ENCODE data around the gene PSMC5. TPM values are rescaled to one million over a fixed set of nuclear protein-coding genes. Genes with fewer than 3 reads are reported as not detected.
"Not testable (repeated sequence)": the region's sequence is repeated elsewhere in the genome, so short reads cannot be mapped to it uniquely, and the experiment has no call there.

The PSMC5 gene
- total RNA-seq, 1 donor from 2014 or later = 145 TPM

DNA sequence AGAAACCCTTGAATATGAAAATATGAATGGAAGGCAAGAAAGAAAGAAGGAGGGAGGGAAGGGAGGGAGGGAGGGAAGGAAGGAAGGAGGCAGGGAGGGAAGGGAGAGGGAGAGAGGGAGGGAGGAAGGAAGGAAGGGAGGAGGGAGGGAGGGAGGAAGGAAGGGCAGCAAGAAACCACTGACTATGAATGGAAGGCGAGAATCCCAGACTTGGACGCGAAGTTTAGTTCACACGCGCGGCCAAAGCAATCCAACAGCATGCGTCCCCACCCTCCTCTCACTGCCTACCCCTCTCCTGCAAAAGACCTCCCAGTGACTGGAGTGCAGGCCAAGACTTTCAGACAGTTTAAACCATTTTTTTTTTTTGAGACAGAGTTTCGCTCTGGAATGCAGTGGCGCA lies 23.2 kb downstream of the PSMC5 start:
- intact Hi-C loops (cut with DNase I) = no loop called here
- no peak for ATAC-seq
- no peak for DNase-seq (ENCODE audit: missing footprints)

DNA sequence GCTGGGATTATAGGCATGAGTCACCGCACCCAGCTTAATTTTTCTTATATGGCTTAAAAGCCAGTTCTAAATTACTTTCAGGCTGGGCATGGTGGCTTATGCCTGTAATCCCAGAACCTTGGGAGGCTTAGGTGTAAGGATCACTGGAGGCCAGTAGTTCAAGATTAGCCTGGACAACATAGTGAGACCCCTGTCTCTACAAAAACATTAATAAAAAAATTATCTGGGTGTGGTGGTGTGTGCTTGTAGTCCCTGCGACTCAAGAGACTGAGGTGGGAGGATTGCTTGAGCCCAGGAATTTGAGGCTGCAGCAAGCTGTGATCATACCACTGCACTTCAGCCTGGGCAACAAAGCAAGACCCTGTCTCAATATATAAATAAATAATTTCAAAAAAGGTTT lies 26.0 kb downstream of the PSMC5 start:
- no peak for DNase-seq (ENCODE audit: missing footprints)
- no peak for ATAC-seq
- intact Hi-C loops (cut with DNase I) = no loop called here

DNA sequence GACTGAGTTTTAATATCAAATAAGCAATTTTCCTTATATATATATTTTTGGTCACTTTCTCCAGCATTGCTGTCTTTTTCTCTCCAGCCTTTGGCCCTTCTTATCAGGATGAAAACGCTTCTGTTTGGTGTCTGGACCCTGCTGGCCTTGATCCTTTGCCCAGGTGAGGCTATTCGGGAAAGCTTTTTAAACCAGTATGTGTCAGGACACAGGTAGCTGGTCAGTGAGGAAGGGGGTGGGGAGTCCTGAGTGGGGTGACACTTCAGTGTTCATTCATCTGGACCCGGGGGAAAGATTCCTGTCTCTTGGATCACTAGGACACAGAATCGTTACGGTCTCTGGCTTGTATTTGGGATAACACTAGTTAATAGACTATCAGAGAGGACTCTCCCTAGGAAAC lies 27.5 kb downstream of the PSMC5 start:
- intact Hi-C loops (cut with DNase I) = no loop called here
- ATAC-seq (no peak), DNase-seq (ENCODE audit: missing footprints) (no peak)

DNA sequence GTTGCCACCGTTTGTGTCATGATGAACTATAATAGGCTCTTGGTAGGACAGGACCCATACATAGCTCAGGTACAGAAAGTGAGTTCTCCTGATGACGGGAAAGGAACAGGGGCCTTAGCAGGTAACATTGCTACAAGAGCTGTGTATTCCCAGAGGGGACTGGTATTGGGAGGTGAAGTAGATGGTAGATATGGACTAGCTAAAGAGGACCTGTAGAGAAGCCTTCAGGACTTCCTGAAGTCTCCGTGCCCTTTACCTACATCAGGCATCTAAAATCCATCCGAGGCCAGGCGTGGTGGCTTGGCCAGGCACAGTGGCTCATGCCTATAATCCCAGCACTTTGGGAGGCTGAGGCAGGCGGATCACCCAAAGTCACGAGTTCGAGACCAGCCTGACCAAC lies 28.0 kb downstream of the PSMC5 start:
- ATAC-seq (no peak), DNase-seq (ENCODE audit: missing footprints) (no peak)
- intact Hi-C loops (cut with DNase I) = no loop called here

DNA sequence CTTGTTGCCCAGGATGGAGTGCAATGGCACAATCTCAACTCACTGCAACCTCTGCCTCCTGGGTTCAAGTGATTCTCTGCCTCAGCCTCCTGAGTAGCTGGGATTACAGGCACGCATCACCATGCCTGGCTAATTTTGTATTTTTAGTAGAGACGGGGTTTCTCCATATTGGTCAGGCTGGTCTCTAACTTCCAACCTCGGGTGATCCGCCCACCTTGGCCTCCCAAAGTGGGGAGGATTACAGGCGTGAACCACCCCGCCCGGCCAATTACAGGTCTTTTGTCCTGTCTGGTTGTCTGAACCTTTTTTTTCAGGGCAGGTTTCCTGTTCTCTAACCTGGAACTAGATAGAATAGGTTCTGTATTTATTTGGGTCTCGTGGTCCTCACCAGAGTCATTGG lies 29.2 kb downstream of the PSMC5 start:
- DNase-seq (ENCODE audit: missing footprints); intact Hi-C loops (cut with DNase I); ATAC-seq: not testable (repeated sequence)

DNA sequence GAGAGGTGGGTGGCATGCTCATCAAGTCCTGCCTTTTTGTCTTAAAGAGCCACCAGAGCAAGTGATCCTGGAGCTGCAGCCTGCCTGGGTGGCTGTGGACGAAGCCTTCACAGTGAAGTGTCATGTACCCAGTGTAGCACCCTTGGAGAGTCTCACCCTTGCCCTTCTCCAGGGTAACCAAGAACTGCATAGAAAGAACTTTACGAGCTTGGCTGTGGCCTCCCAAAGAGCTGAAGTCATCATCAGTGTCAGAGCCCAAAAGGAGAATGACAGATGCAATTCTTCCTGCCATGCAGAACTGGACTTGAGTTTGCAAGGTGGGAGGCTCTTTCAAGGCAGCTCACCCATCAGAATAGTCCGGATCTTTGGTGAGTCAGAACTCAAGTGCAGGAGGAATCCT lies 32.0 kb downstream of the PSMC5 start:
- ATAC-seq = no peak
- intact Hi-C loops (cut with DNase I) = no loop called here
- DNase-seq (ENCODE audit: missing footprints) = no peak

DNA sequence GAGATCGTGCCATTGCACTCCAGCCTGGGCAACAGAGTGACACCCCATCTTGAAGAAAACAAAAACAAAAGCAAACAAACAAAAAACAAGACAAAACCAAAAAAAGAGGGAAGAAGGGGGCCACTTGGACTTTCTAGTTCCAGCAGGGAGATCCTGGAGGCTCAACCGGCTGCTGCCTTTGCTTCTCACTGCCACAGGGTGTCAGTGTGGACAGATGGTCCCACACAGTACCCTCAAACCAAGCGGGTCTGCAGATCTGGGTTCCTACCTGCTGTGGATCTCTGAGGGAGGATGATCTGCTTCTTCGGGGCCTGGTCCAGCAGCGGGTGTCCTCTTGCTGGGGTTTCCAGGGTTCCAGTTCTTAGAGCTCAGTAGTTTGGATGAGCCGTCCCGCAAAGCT lies 39.4 kb downstream of the PSMC5 start:
- intact Hi-C loops (cut with DNase I); DNase-seq (ENCODE audit: missing footprints): not testable (repeated sequence)
- ATAC-seq = peak; percentile 34

DNA sequence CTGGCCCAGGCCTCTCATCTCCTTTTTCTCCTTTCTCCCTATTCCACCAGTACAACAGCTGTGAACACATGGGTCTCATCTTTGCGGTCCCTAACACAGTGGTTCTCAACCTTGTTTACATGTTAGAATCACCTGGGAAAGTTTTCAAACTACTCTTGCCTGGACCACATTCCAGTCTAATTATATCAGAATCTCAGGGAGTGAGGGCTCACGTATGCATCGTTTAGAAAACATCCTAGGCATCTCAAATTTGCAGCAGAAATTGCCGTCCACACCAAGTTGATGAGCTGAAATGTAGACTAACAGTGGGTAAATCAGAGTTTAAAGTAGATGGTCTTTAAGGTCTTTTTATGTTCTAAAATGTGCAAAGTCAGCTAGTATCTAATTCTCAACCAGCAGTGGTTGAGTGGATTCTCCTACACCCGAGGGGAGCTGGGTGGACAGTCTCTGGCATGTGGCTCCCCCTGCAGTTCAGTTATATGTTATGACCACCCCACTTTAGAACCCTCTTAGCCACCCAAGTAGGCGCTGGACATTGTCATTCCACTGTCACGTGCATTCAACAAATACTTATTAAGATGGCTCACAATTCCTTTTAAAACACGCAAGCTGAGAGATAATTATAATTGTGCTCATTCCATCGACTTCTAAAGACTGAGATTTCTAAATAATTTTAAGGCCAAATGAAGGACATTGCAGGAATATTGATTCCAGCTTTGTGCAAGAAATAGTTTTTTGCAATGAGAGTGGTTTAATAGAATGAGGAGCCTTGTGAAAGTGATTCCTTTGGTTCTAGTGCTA lies 42.5 kb downstream of the PSMC5 start:
- ATAC-seq; DNase-seq (ENCODE audit: missing footprints); intact Hi-C loops (cut with DNase I): not testable (repeated sequence)

DNA sequence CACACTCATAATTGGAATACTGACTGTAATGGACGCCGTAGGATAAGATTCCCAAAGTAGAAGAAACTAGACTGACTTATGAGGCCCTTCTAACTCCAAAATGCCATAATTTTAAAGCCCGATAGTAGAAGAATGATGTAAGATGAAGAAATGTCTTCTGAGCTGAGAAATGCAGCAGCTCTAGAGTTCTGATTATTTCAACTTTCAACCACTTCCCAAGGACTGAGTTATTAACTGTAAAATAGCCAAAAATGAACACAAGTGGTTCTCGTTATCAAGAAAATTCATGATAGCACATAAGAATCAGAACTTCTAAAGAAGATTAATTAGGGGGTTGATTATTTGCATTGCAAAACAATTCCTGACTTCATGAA lies 43.0 kb downstream of the PSMC5 start:
- intact Hi-C loops (cut with DNase I); DNase-seq (ENCODE audit: missing footprints); ATAC-seq: not testable (repeated sequence)

DNA sequence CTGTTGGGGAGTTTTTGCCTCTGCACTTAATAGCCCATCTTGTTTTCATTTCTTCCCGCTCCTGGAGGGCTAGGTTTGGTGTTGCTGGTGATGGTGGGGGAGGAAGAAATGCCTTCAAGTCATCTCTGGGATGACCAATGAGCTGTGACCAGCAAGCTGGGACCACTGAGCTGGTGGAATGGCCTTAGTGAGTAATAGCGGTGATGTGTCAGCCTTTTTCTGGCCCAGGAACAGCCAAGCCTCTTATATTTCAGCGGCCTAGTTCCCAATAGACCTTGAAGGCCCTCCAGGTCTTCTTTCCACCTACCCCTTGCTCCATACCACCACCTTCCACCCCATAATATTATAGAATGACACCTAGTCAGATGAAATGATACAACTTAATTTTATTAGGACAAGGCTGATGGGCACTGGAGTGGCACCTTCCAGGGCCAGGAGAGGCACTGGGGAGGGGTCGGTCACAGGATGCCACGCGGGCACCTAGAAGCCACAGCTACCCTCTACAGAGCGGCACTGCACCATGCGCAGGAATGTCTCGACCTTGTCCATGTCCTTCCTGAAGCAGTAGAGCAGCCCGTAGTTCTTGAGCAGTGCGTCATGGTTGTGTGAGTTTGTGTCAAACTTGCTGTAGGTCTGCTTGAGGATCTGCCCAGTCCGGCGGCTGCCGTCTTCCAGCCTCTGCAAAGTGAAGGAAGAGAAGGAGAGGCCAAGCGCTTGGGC lies 44.6 kb downstream of the PSMC5 start:
- intact Hi-C loops (cut with DNase I); ATAC-seq; DNase-seq (ENCODE audit: missing footprints): not testable (repeated sequence)

DNA sequence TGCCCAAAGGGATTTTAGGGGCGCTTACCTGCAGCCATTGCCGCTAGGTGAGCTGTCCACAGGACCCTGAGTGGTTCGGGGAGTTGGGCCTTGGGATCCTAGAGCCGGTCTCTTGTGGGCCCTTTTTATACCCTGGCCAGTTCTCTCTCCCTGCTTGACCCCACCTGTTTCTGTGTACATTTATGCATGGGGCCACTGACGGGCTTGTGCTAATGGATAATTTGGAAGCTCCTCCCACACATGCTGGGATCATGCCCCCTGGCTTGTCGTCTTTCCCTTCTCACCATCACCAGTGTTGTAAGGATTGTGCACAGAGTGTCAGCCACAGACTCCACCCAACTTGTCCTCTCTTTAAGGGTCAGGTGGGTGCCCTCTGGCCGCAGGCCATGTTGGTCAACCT lies 46.3 kb downstream of the PSMC5 start, which contains the start of gene CSH2:
Gene CSH2, minus strand, starts transcription at position 101 of the 400 bp plus-strand sequence. Its CDS starts 63 bp downstream, at position 38.
- intact Hi-C loops (cut with DNase I); ATAC-seq; DNase-seq (ENCODE audit: missing footprints): not testable (repeated sequence)

DNA sequence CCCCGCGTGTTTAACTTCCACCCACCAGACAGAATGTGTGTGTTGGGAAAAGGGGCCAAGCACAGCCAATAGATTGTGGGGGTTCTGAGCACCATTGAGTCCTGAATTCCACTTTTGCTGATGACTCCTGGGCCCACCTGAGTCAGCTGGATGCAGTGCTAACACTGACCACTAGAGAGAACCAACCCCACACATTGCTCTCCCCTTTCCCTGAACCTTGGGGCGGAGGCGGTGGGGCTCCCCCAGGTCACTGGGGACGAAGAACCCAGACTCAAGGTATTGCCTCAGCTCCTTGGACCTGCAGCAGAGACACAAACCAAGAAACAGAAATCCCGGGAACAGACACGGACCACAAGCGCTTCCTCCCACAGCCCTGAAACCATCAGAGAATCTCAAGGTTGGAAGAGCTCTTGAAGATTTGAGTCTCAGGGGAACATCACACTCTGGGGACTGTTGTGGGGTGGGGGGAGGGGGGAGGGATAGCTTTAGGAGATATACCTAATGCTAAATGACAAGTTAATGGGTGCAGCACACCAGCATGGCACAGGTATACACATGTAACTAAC lies 46.9 kb downstream of the PSMC5 start:
- ATAC-seq; DNase-seq (ENCODE audit: missing footprints); intact Hi-C loops (cut with DNase I): not testable (repeated sequence)

DNA sequence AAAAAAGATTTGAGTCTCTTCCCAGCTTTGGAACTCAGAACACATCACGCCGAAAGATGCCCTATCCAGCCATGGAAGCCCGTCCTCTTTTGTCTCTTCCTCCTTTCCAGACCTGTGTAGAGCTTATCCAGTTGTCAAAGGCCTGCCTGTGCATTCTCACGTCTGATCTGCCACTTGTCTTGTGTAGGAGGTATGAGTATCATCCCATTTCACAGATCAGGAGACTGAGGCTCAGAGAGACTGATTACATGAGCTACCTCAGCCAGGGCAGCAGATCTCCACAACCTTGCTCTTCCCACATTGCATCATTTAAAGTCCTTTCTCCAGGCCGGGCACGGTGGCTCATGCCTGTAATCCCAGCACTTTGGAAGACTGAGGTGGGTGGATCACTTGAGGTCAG lies 47.5 kb downstream of the PSMC5 start:
- DNase-seq (ENCODE audit: missing footprints); ATAC-seq; intact Hi-C loops (cut with DNase I): not testable (repeated sequence)

DNA sequence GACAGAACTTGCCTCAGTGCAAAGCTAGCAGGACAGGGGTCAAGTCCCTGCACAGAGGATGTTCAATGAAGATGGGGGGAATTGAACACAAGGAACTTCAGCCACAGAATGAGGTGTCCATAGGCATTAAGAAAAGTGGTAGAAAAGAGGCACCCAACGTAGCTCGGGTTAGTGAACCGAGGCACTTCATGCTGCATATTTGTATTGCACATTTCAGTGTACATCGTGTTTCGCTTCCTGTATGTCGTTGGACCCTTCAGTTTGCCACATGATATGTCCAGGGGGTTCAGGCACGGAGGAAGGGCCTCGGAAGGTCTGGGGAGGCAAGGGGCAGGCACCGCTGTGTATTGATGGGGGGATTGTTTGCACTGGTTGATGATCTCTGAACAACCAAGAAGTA lies 51.2 kb downstream of the PSMC5 start:
- DNase-seq (ENCODE audit: missing footprints); intact Hi-C loops (cut with DNase I); ATAC-seq: not testable (repeated sequence)

DNA sequence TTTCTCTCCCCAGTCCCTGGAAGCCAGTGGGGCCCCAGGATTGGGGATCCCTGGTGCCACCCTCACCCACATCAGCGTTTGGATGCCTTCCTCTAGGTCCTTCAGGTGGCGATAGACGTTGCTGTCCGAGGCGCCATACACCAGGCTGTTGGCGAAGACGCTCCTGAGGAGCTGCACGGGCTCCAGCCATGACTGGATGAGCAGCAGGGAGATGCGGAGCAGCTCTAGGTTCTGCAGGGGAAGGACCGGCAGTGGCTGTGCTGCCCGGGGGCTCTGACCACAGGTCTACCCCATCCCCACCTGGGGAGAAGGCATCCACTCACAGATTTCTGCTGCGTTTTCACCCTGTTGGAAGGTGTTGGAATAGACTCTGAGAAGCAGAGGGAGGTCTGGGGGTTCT lies 53.5 kb downstream of the PSMC5 start:
- DNase-seq (ENCODE audit: missing footprints) = no peak
- intact Hi-C loops (cut with DNase I) = no loop called here
- ATAC-seq = no peak

DNA sequence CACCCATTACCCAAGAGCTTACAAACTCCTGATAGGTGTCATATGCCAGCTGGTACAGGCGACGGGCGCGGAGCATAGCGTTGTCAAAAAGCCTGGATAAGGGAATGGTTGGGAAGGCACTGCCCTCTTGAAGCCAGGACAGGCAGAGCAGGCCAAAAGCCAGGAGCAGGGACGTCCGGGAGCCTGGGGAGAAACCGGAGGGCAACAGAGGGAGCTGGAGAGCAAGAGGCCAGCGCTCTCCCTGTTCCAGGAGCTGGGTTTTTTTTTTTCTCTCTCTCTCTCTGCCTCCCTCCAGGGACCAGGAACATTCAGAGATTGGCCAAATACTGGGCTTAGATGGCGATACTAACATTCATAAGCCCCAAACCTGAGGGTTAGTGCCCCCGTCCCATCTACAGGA lies 54.1 kb downstream of the PSMC5 start:
- intact Hi-C loops (cut with DNase I) = not testable (repeated sequence)

More for the DNA sequence above, 54.1 kb downstream of the PSMC5 start:
- peak; percentile 58 for ATAC-seq
- DNase-seq (ENCODE audit: missing footprints) = not testable (repeated sequence)
